ENCODE data around the gene CNTN1.

Gene CNTN1

GRCh38 chr12:40971911-40972310 is 279.7 kb downstream of the CNTN1 start:
- Histone ChIP-seq H3K36me3 (ENCODE audit: control insufficient read depth in 1 of 2, insufficient read depth in 2 of 2, low read length in 2 of 2) (no peaks in the 10 kb centered on the region), H3K4me1 (ENCODE audit: control insufficient read depth in 1 of 2, insufficient read depth in 2 of 2, low read length in 2 of 2) (no peaks in the 10 kb centered on the region), H3K27ac (ENCODE audit: low read length) (no peak overlapping the region), H3K9me3 (ENCODE audit: control insufficient read depth in 1 of 2, low read length in 2 of 2) (no peaks in the 10 kb centered on the region), H3K4me3 (ENCODE audit: low read depth in 1 of 2, low read length in 2 of 2) (no peak overlapping the region), H3K27me3 (ENCODE audit: low read depth, low read length) (no peaks in the 10 kb centered on the region)

GRCh38 chr12:40976546-40976945 is 284.3 kb downstream of the CNTN1 start:
- no peaks in the 10 kb centered on the region for H3K4me1 ChIP-seq (ENCODE audit: control insufficient read depth in 1 of 2, insufficient read depth in 2 of 2, low read length in 2 of 2)
- H3K27me3 ChIP-seq (ENCODE audit: low read depth, low read length): no peaks in the 10 kb centered on the region
- H3K9me3 ChIP-seq (ENCODE audit: control insufficient read depth in 1 of 2, low read length in 2 of 2): no peaks in the 10 kb centered on the region
- H3K27ac ChIP-seq (ENCODE audit: low read length): no peak overlapping the region
- no peak overlapping the region for H3K4me3 ChIP-seq (ENCODE audit: low read depth in 1 of 2, low read length in 2 of 2)
- no peaks in the 10 kb centered on the region for H3K36me3 ChIP-seq (ENCODE audit: control insufficient read depth in 1 of 2, insufficient read depth in 2 of 2, low read length in 2 of 2)

- no peak overlapping the region for H3K27ac ChIP-seq (ENCODE audit: low read length)
Observed at GRCh38 chr12:40980427-40980961, 288.3 kb downstream of the CNTN1 start.

GRCh38 chr12:40986001-40986400 is 293.8 kb downstream of the CNTN1 start:
- H3K27me3 ChIP-seq (ENCODE audit: low read depth, low read length): no peaks in the 10 kb centered on the region
- H3K36me3 ChIP-seq (ENCODE audit: control insufficient read depth in 1 of 2, insufficient read depth in 2 of 2, low read length in 2 of 2): peaks cover 0 to 4% of the 10 kb centered on the region in 2 donors
- H3K27ac ChIP-seq (ENCODE audit: low read length): no peak overlapping the region
- no peak overlapping the region for H3K4me3 ChIP-seq (ENCODE audit: low read depth in 1 of 2, low read length in 2 of 2)
- peaks cover 0 to 4% of the 10 kb centered on the region in 2 donors for H3K4me1 ChIP-seq (ENCODE audit: control insufficient read depth in 1 of 2, insufficient read depth in 2 of 2, low read length in 2 of 2)
- H3K9me3 ChIP-seq (ENCODE audit: control insufficient read depth in 1 of 2, low read length in 2 of 2): no peaks in the 10 kb centered on the region

More at GRCh38 chr12:40980427-40980961, 288.3 kb downstream of the CNTN1 start:
- Histone ChIP-seq H3K9me3 (ENCODE audit: control insufficient read depth in 1 of 2, low read length in 2 of 2) (no peaks in the 10 kb centered on the region), H3K27me3 (ENCODE audit: low read depth, low read length) (no peaks in the 10 kb centered on the region), H3K36me3 (ENCODE audit: control insufficient read depth in 1 of 2, insufficient read depth in 2 of 2, low read length in 2 of 2) (peaks cover 0 to 4% of the 10 kb centered on the region in 2 donors), H3K4me1 (ENCODE audit: control insufficient read depth in 1 of 2, insufficient read depth in 2 of 2, low read length in 2 of 2) (no peaks in the 10 kb centered on the region), H3K4me3 (ENCODE audit: low read depth in 1 of 2, low read length in 2 of 2) (no peak overlapping the region)

- H3K4me3 ChIP-seq (ENCODE audit: low read depth in 1 of 2, low read length in 2 of 2): no peak overlapping the region
- no peak overlapping the region for H3K27ac ChIP-seq (ENCODE audit: low read length)
- H3K9me3 ChIP-seq (ENCODE audit: control insufficient read depth in 1 of 2, low read length in 2 of 2): no peaks in the 10 kb centered on the region
- peaks cover 0 to 4% of the 10 kb centered on the region in 2 donors for H3K36me3 ChIP-seq (ENCODE audit: control insufficient read depth in 1 of 2, insufficient read depth in 2 of 2, low read length in 2 of 2)
- H3K4me1 ChIP-seq (ENCODE audit: control insufficient read depth in 1 of 2, insufficient read depth in 2 of 2, low read length in 2 of 2): peaks cover 0 to 4% of the 10 kb centered on the region in 2 donors
- H3K27me3 ChIP-seq (ENCODE audit: low read depth, low read length): no peaks in the 10 kb centered on the region
Observed at GRCh38 chr12:40988355-40988754, 296.1 kb downstream of the CNTN1 start.

- Histone ChIP-seq H3K4me3 (ENCODE audit: low read depth in 1 of 2, low read length in 2 of 2) (no peak overlapping the region), H3K27ac (ENCODE audit: low read length) (no peak overlapping the region), H3K9me3 (ENCODE audit: control insufficient read depth in 1 of 2, low read length in 2 of 2) (no peaks in the 10 kb centered on the region), H3K36me3 (ENCODE audit: control insufficient read depth in 1 of 2, insufficient read depth in 2 of 2, low read length in 2 of 2) (peaks cover 0 to 4% of the 10 kb centered on the region in 2 donors), H3K27me3 (ENCODE audit: low read depth, low read length) (no peaks in the 10 kb centered on the region), H3K4me1 (ENCODE audit: control insufficient read depth in 1 of 2, insufficient read depth in 2 of 2, low read length in 2 of 2) (peaks cover 0 to 4% of the 10 kb centered on the region in 2 donors)
Observed at GRCh38 chr12:40988824-40989223, 296.6 kb downstream of the CNTN1 start.

GRCh38 chr12:40989785-40990184 is 297.5 kb downstream of the CNTN1 start:
- no peak overlapping the region for H3K4me3 ChIP-seq (ENCODE audit: low read depth in 1 of 2, low read length in 2 of 2)
- no peaks in the 10 kb centered on the region for H3K36me3 ChIP-seq (ENCODE audit: control insufficient read depth in 1 of 2, insufficient read depth in 2 of 2, low read length in 2 of 2)
- no peaks in the 10 kb centered on the region for H3K9me3 ChIP-seq (ENCODE audit: control insufficient read depth in 1 of 2, low read length in 2 of 2)
- H3K4me1 ChIP-seq (ENCODE audit: control insufficient read depth in 1 of 2, insufficient read depth in 2 of 2, low read length in 2 of 2): peaks cover 0 to 4% of the 10 kb centered on the region in 2 donors
- H3K27me3 ChIP-seq (ENCODE audit: low read depth, low read length): no peaks in the 10 kb centered on the region
- no peak overlapping the region for H3K27ac ChIP-seq (ENCODE audit: low read length)

GRCh38 chr12:40992158-40992557 is 299.9 kb downstream of the CNTN1 start:
- Histone ChIP-seq H3K36me3 (ENCODE audit: control insufficient read depth in 1 of 2, insufficient read depth in 2 of 2, low read length in 2 of 2) (no peaks in the 10 kb centered on the region), H3K9me3 (ENCODE audit: control insufficient read depth in 1 of 2, low read length in 2 of 2) (no peaks in the 10 kb centered on the region), H3K27ac (ENCODE audit: low read length) (no peak overlapping the region), H3K4me1 (ENCODE audit: control insufficient read depth in 1 of 2, insufficient read depth in 2 of 2, low read length in 2 of 2) (peaks cover 0 to 4% of the 10 kb centered on the region in 2 donors), H3K27me3 (ENCODE audit: low read depth, low read length) (no peaks in the 10 kb centered on the region), H3K4me3 (ENCODE audit: low read depth in 1 of 2, low read length in 2 of 2) (no peak overlapping the region)

GRCh38 chr12:40992674-40993073 is 300.4 kb downstream of the CNTN1 start:
- Histone ChIP-seq H3K9me3 (ENCODE audit: control insufficient read depth in 1 of 2, low read length in 2 of 2) (no peaks in the 10 kb centered on the region), H3K36me3 (ENCODE audit: control insufficient read depth in 1 of 2, insufficient read depth in 2 of 2, low read length in 2 of 2) (no peaks in the 10 kb centered on the region), H3K27me3 (ENCODE audit: low read depth, low read length) (no peaks in the 10 kb centered on the region), H3K4me3 (ENCODE audit: low read depth in 1 of 2, low read length in 2 of 2) (no peak overlapping the region), H3K27ac (ENCODE audit: low read length) (no peak overlapping the region), H3K4me1 (ENCODE audit: control insufficient read depth in 1 of 2, insufficient read depth in 2 of 2, low read length in 2 of 2) (peaks cover 0 to 4% of the 10 kb centered on the region in 2 donors)

- Histone ChIP-seq H3K9me3 (ENCODE audit: control insufficient read depth in 1 of 2, low read length in 2 of 2) (no peaks in the 10 kb centered on the region), H3K4me1 (ENCODE audit: control insufficient read depth in 1 of 2, insufficient read depth in 2 of 2, low read length in 2 of 2) (peaks cover 0 to 4% of the 10 kb centered on the region in 2 donors), H3K27ac (ENCODE audit: low read length) (no peak overlapping the region), H3K27me3 (ENCODE audit: low read depth, low read length) (no peaks in the 10 kb centered on the region), H3K4me3 (ENCODE audit: low read depth in 1 of 2, low read length in 2 of 2) (no peak overlapping the region), H3K36me3 (ENCODE audit: control insufficient read depth in 1 of 2, insufficient read depth in 2 of 2, low read length in 2 of 2) (no peaks in the 10 kb centered on the region)
Observed at GRCh38 chr12:40993158-40993557, 300.9 kb downstream of the CNTN1 start.

- Histone ChIP-seq H3K9me3 (ENCODE audit: control insufficient read depth in 1 of 2, low read length in 2 of 2) (no peaks in the 10 kb centered on the region), H3K36me3 (ENCODE audit: control insufficient read depth in 1 of 2, insufficient read depth in 2 of 2, low read length in 2 of 2) (no peaks in the 10 kb centered on the region), H3K4me1 (ENCODE audit: control insufficient read depth in 1 of 2, insufficient read depth in 2 of 2, low read length in 2 of 2) (no peaks in the 10 kb centered on the region), H3K27me3 (ENCODE audit: low read depth, low read length) (no peaks in the 10 kb centered on the region), H3K4me3 (ENCODE audit: low read depth in 1 of 2, low read length in 2 of 2) (no peak overlapping the region), H3K27ac (ENCODE audit: low read length) (no peak overlapping the region)
Observed at GRCh38 chr12:40996091-40996490, 303.9 kb downstream of the CNTN1 start.

GRCh38 chr12:40999210-40999609 is 307.0 kb downstream of the CNTN1 start:
- Histone ChIP-seq H3K9me3 (ENCODE audit: control insufficient read depth in 1 of 2, low read length in 2 of 2) (peaks cover 0 to 2% of the 10 kb centered on the region in 2 donors), H3K27ac (ENCODE audit: low read length) (no peak overlapping the region), H3K4me1 (ENCODE audit: control insufficient read depth in 1 of 2, insufficient read depth in 2 of 2, low read length in 2 of 2) (no peaks in the 10 kb centered on the region), H3K27me3 (ENCODE audit: low read depth, low read length) (no peaks in the 10 kb centered on the region), H3K36me3 (ENCODE audit: control insufficient read depth in 1 of 2, insufficient read depth in 2 of 2, low read length in 2 of 2) (no peaks in the 10 kb centered on the region), H3K4me3 (ENCODE audit: low read depth in 1 of 2, low read length in 2 of 2) (no peak overlapping the region)

Measured in muscle layer of duodenum (tissue), 2 donors.